Skin epidermis (tissue), 12 donors: ENCODE measurements around the gene CRPPA.
"Not testable (repeated sequence)": the region's sequence is repeated elsewhere in the genome, so short reads cannot be mapped to it uniquely, and the experiment has no call there.

Experiments used
- H3K27ac ChIP-seq, 21 experiments: fragments of 200-600 bp; sonication (generic) in 11 of 21; one replicate each; pipeline ENCODE4 v1.5.0; 2020; ENCODE audit warnings: mild to moderate bottlenecking in 3 of 21, inconsistent platforms in 2 of 21, moderate library complexity in 2 of 21
- H3K4me3 ChIP-seq, 7 experiments: fragments of 200-600 bp; sonication (generic) in 2 of 7; one replicate each; pipeline ENCODE4 v1.5.0; 2020; ENCODE audit warnings: inconsistent platforms in 2 of 7, mild to moderate bottlenecking in 2 of 7, moderate library complexity in 1 of 7

Gene CRPPA

DNA sequence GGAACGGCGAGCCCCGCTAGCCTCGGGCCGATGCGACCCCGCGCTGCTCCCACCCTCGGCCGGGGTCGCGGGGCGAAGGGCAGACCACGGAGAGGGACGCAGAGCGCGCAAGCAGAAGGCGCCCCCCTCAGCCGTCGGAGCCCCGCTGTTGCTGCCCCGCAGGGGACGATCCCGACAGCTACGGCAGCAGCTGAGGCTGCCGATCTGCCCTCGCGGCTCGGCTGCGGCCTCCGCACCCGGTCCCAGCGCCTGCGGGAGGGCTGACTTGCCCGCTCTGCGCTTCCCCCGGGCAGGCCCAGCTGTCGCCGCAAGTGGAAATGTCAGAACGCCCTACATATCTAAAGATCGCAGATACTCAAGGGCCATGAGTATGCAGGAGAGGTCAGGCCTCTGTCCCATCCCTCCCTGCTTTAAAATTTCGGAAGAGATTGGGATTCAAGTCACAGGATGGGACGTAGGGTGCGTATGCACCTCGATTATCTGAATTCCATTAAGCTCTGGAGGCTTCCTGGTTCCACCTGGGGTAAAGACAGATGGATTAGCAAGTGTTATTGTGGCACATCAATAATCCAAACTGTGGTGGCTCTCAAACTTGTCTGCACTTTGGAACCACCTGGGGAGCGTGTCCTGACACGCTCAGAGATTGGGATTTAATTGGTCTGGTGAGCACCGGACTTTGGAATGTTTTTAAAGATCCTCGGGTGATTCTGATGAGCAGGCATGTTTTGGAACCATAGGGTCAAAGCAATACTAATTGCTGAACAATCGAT, at the start of gene CRPPA:
Gene CRPPA, minus strand, starts transcription at position 206 of the 770 bp plus-strand sequence. CDS start 216 bp downstream, outside the sequence.
- Histone ChIP-seq H3K27ac (peak within 1 kb of the TSS; percentile 91 to 99 (median 96)), H3K4me3 (peak within 1 kb of the TSS; percentile 46 to 69 (median 51))

DNA sequence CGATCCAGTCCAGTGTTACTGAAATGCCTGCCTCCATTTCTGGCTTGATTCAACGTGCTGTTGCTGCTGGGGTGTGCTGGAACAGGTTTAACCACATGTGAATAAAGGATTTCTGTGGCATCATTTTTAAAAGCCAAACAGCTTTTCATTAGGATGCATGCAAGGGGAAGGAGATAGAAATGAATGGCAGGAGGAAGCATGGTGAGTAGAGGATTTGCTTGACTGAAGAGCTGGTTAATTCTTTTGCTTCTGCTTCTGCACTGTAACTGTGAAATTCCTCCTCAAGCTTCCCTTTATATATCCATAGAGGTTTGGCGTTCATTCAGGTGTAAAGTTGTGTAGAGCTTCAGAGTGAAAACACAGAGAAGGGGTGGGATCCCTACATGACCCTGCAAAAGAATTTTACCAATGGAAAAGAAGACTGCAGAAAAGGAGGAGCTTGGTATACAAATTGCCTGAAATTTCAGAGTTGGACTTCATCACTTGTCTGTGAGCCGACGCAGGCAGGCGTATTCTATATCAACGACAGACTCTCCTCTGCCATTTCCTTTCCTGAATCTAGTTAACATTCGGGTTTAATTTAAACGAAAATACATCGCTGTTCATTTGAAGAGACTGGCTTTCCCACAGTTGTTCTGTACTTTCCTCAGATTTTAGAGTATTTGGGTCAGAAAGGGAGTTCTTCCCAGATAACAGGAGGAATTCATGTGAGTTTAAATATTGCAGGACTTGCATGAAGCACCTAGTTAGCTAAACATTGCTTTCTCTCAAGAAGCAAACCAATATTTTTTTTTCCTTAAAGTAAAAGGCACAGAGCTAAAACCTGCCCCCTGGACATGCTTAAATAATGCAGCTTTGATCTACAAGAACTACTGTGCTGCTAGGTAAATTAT, 44.4 kb upstream of the CRPPA start, which contains the start of gene SOSTDC1:
Gene SOSTDC1, minus strand, starts transcription at position 270 of the 893 bp plus-strand sequence. Its CDS starts 70 bp downstream, at position 200.
- H3K27ac ChIP-seq = peak within 1 kb of the TSS in 17 of 21 experiments; percentile 8 to 74 (median 56)

DNA sequence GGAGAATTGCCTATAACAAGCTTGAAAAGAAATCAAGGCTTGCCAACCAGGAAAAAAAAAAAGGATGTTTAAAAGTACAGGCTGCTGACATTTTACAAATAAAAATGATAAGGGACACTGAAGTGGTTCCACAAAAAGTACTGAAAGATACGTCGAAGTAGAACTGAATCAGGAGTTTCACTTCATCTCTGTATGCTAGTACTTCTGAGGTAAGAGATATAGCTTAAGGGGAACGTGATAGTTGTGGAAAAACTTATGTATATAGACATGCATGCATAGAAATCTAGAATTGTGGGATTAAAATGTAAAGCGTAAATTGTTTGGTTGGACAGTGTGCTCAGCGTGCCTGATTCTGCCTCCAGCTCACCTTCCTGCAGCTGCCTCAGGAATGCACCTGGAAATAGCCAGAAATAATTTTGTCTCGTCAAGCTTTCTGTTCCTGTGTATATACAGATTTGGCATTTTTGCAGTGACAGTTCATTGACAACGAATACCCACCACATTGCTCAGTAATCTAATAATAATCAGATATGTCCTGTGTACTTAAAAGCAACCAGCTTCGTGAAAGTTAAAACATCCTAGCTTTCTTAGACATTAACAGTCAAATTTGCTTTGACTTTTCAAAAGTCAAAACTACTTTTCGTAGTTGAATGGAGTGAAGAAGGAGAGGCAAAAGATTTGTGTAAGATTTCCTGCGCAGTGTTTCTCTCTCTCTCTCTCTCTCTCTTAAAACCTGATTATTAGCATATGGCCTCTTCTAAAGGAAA, 42.8 kb upstream of the CRPPA start:
- Histone ChIP-seq H3K4me3 (peak overlapping the region in 5 of 7 experiments; percentile 14 to 29 (median 19)), H3K27ac (peak overlapping the region in 13 of 21 experiments; percentile 3 to 74 (median 43))

More for the DNA sequence above, 44.4 kb upstream of the CRPPA start, which contains the start of gene SOSTDC1:
- H3K4me3 ChIP-seq = peak within 1 kb of the TSS in 5 of 7 experiments; percentile 14 to 29 (median 19)

DNA sequence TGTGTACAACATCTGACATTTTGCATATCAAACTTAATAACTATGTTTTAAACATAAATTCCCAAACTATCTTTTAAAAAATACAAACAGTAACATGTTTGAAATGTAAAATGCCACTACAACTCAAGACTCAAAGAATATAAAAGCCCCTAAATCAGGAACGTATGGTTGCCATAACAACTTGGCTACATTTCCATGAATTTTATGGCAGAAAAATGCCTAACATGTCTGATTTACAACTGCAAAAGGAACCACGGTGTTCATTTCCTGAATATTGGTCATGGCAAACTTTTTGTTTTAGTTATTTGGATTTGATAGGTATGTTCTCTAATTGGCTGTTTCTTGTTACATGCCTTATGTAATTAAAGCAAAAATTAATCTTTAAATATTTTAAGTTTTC, 42.2 kb upstream of the CRPPA start:
- peak overlapping the region in 7 of 21 experiments; percentile 7 to 73 (median 11) for H3K27ac ChIP-seq
- H3K4me3 ChIP-seq = peak overlapping the region in 3 of 7 experiments; percentile 2 to 29 (median 19)

DNA sequence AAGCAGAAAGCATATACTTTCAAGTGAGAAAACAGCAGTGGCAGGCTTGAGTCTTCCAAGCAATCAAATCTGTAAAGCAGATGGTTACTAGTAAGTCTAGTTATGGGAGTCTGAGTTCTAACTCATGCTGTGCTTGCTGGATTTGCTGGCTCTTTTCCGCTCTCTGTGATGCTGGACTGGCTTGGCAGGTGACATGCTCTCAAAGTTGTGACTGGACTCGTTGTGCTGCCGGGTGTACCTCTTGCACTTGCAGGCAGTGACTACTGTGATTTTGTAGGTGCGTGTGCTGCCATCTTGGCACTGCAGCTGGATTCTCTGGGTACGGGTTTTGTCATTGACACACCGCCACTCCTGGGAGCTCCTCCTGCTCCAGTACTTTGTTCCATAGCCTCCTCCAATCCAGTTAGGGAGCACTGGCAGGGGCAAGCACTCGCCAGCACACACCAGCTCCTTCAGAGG, 41.1 kb upstream of the CRPPA start:
- peak overlapping the region in 2 of 21 experiments; percentile 22 to 72 for H3K27ac ChIP-seq
- H3K4me3 ChIP-seq = peak overlapping the region in 3 of 7 experiments; percentile 2 to 29 (median 2)

DNA sequence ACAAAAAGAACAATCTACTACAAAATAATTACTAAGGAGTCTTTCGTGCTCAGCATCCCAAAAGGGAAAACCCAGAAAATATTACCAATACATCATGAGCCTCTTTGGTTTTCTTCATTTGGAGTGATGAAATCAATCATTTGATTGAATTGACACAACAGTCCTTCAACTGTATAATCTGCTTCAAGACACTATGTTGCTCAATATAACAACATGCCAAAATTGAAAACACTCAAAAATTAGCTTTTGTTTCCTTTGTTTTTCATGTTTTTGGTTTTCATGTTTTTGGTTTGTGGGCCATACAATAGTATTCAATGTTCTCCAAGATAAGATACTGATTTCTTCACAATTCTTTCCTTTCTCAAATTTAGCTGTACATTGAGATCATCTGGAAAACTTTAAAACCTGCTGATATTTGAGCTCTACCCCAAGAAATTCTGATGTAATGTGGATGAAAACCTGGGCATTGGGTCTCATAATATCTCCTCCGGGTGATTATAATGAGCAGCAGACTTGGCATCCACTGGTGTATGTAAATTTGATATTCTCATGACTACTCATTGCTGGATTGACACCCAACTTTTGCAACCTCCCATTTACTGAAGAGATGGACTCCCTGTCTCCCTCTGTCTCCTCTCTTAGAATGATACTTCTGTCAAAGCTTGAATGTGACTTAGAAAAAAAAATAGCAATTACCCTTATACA, 39.6 kb upstream of the CRPPA start:
- Histone ChIP-seq H3K4me3 (no peak overlapping the region), H3K27ac (no peak overlapping the region)

DNA sequence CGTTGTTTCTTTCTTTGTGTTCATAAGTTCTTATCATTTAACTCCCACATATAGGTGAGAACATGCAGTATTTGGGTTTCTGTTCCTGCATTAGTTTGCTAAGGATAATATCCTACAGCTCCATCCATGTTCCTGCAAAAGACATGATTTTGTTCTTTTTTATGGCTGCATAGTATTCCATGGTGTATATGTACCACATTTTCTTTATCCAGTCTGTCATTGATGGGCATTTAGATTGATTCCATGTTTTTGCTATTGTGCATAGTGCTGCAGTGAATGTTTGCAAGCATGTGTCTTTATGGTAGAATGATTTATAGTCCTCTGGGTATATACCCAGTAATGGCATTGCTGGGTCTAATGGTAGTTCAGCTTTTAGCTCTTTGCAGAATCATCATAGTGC, 35.0 kb upstream of the CRPPA start:
- not testable (repeated sequence) for H3K4me3 ChIP-seq, H3K27ac ChIP-seq

DNA sequence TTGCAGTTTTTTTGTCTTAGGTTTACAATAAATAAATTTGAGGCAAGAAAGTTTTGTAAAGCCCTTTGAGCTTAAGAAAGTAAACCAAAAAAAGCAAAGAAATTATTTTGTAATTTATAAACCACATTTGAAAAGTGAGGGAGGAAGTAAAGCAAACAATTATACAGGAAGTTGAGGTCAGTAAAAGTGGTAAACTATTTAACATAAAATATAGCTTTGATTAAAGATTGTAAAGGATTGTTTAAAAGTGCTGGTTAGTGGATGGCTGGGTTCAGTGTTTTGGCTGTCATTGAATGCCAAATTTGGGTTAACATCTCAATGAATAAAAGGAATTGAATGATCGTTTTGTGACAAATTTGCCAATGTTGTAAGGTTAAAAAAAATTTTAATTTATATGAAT, 34.3 kb upstream of the CRPPA start:
- Histone ChIP-seq H3K4me3 (no peak overlapping the region), H3K27ac (no peak overlapping the region)

DNA sequence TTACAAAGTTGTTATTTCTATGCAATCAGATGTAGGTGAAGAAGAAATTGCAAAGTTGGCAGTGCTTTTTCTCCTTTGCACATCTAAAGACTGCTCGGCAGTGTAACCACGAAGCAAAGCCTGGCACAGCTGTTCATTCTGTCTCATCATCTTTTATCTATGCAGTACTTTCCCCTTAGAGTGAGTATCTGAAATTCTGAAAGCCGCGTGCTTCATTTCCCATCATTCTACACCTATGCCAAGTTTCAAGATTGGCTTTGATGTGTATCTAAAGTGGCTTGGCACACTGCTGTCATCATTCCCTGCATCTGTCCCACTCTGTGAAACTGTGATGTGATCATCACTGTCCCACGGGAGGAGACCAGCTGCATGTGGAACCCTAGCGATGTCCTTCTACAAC, 29.0 kb upstream of the CRPPA start:
- Histone ChIP-seq H3K27ac (no peak overlapping the region), H3K4me3 (no peak overlapping the region)

DNA sequence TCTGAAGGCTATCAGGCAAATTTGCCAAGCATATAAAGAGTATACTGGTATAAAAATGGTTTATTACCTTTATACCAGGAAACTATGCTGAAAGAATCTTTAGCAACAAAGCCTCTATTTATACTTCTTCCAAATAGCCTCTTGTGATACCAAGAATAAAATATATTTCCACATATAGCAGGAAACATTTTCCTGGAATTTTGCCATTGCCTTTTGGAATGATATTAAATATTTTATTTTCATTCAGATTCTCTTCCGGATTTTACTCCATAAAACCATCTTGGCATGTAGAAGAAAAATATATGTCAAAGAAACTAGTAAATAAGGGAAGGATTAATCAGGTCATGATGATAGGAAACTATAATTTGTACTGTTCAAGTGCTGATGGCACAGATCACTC, 26.5 kb upstream of the CRPPA start:
- H3K27ac ChIP-seq = no peak overlapping the region

DNA sequence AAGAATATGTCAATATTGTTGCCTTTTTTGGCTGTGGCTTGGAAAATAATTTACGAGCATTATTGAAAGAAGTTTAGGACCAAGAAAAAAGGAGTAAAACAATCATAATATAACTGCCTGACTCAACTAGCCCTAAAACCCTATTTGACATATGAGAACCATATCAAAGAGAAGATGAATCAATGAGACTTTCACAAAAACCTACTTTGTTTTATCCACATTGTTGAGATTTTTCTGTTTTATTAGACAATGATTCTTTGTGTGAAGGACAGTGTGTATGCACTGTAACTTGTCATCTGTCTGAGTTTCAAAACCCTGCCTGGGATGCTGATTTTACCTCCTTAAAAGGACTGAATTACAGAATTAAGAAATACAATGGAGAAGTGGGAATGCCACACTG, 25.2 kb upstream of the CRPPA start:
- Histone ChIP-seq H3K27ac (no peak overlapping the region), H3K4me3 (no peak overlapping the region)

More for the DNA sequence above, 26.5 kb upstream of the CRPPA start:
- H3K4me3 ChIP-seq = no peak overlapping the region

DNA sequence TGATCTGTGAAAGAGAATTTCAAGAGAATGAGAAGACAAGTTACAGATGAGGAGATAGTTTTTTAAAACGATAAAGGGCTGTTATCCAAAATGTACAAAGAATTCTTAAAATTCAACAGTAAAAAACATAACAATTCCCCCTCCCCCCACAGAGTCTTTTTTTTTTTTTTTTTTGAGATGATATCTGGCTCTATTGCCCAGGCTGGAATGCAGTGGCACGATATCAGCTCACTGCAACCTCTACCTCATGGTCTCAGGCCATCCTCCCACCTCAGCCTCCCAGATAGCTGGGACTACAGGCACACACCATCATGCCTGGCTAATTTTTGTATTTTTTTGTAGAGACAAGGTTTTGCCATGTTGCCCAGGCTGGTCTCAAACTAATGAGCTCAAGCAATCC, 22.5 kb upstream of the CRPPA start:
- H3K27ac ChIP-seq, H3K4me3 ChIP-seq: not testable (repeated sequence)

DNA sequence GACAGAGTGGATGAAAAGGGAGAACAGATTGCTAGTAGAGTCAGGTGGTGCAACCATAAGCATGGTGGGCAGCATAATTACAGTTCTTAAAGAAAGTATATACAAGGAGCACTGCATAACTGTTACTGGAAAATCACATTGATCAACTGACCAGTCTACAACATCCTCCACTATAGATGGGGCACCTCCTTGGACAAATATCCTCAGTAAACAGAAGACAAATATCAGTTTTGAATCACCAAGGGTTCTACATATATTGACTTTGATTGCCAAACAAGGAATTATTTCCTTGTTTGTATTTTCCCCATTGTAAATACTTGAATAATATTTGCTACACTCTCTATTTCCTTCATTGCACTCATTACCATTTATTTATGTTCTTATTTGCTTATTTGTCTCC, 17.6 kb upstream of the CRPPA start:
- no peak overlapping the region for H3K27ac ChIP-seq
- H3K4me3 ChIP-seq = no peak overlapping the region

DNA sequence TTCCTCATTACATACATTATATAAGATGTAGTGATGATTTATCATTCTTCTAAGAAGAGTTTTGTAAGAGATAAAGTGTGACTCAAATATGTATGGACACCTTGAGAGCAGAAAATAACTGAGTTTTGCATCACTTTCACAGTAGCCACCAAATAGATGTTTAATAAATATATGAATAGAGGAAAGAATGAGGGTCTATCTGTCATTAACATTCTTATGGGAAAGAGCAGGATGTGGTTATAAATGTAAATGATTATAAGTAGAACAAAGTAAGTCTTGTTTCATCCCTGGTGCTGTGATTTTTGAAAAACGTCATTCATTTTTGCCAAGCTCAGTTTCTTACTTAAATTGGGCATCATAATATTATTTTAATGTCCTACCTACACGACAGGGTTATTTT, 15.0 kb upstream of the CRPPA start:
- H3K27ac ChIP-seq = no peak overlapping the region
- no peak overlapping the region for H3K4me3 ChIP-seq

DNA sequence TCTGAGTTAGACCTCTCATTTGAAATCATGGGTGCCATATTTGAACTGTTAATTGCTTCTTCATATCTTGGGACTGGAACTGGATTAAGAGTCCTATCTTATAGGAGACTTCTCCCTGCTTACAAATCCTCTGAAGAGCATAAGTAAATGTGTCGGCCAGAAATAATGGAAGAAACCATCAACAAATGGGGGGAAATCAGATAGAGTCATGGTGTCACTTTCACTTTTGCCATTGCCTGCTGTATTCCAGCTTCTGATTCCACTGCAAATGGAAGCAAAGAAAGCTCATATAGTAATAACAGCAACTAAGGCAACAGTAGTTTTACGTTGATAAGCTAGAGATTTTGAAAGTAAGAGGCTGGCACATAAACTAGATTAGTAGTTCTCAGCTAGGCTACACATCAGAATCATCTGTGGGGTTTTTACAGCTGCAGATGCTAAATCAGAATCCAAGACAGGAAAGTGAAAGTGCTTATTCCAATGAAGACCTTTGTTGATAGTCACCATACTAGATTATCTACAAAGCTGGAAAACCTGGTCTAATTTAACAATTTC, 12.3 kb upstream of the CRPPA start:
- Histone ChIP-seq H3K4me3 (no peak overlapping the region), H3K27ac (no peak overlapping the region)

DNA sequence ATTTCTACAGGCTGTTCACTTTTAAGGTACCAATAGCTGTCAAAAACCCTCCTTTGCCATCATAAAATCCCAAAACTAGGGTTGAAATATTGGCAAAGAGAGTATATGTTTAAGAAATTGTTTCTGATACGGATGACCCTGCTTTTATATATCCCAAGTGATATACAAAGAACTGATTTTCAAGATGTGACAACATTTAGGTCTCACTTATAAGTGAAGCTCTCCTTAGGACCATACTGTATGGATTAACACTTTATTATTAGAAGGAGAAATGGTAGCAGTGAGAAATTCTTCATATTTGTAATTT, 11.0 kb upstream of the CRPPA start:
- Histone ChIP-seq H3K4me3 (no peak overlapping the region), H3K27ac (no peak overlapping the region)

DNA sequence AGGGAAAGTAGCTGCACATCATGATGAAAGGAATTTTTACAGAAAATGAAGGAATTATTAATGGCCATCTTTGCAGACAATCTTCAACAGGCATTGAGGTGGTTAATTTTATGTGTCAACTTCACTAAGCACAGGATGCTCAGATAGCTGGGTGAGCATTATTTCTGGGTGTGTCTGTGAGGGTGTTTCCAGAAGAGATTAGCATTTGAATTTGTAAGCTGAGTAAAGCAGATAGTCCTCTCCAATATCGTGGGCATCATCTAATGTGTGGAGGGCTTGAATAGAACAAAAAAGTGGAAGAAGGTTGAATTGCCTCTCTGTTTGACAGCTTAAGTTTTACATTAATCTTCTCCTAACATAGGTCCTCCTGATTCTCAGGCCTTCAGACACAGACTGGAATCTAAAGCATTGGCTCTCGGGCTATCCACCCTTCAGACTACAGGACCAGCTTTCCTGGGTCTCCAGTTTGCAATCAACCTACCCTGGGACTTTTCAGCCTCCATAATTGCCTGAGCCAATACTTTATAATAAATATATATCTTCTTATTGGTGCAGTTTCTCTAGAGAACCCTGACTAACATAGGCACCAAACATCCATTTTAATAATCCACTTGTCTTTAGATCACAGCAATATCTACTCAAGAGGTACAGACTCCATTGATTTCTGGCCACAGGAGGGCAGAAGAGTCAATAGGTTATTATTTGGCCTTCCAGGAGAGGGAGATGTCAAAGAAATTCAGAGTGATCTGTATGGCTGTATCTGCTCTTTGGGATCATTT, 10.5 kb upstream of the CRPPA start:
- H3K4me3 ChIP-seq = no peak overlapping the region
- H3K27ac ChIP-seq = no peak overlapping the region

DNA sequence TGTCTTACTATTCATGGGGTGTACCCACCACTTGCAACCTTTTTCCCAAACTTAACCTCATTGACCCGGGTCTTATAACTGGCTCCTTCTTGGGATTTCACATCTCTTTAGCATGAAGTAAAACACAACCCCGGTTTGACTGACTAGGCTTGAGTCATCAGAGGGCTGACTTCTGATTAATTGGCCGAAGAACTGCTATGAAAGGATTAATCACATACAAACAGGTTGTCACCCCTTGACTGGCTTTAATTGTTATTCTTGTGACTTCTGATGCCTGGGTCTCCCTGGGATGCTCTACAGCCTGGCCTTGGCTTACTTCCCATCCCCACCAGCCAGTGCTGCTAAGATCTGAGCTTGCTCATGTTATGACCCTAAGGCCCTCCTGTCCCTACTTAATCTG, 8.8 kb upstream of the CRPPA start:
- Histone ChIP-seq H3K4me3 (no peak overlapping the region), H3K27ac (no peak overlapping the region)
